Tibial nerve (tissue), 4 donors: ENCODE data around the gene TRIM21.
"Not testable (repeated sequence)": the region's sequence is repeated elsewhere in the genome, so short reads cannot be mapped to it uniquely, and the experiment has no call there.

Experiments used
- CTCF ChIP-seq, 5 experiments: fragments of 200-600 bp in 3 of 5; fragments of 450-650 bp in 2 of 5; sonication (generic) in 3 of 5; IDR thresholded peaks; one replicate each; pipeline ENCODE4 v1.5.1; 2016 to 2019; ENCODE audit warnings: antibody characterized with exemption in 5 of 5, mild to moderate bottlenecking in 3 of 5, moderate library complexity in 2 of 5
- EP300 ChIP-seq, 2 donors: sonication (generic); formaldehyde crosslinking; IDR thresholded peaks; one replicate each; pipeline ENCODE4 v1.6.1; 2017; ENCODE audit warnings: antibody characterized with exemption in 2 of 2, mild to moderate bottlenecking in 1 of 2
- POLR2A ChIP-seq, 2 donors: fragments of 450-650 bp; IDR thresholded peaks; one replicate each; pipeline ENCODE4 v1.6.1; 2017; ENCODE audit warnings: antibody characterized with exemption in 2 of 2, mild to moderate bottlenecking in 2 of 2, moderate library complexity in 2 of 2

- not testable (repeated sequence) for TF ChIP-seq CTCF, POLR2A, EP300 (IDR thresholded peaks at IDR 0.05)
These were observed 45.4 kb downstream of the TRIM21 start for GRCh38 chr11:4348142-4348541.
